ENCODE results near the gene CTSZ. TPM values are rescaled to one million over a fixed set of nuclear protein-coding genes. Genes with fewer than 3 reads are reported as not detected.
A peak's percentile ranks its signal among the peaks of the same experiment; 100 is the strongest.
"Not testable (repeated sequence)": the region's sequence is repeated elsewhere in the genome, so short reads cannot be mapped to it uniquely, and the experiment has no call there.

Gene CTSZ
- total RNA-seq, 2 donors from 2014 or later = 44.5 to 51.6 TPM

DNA sequence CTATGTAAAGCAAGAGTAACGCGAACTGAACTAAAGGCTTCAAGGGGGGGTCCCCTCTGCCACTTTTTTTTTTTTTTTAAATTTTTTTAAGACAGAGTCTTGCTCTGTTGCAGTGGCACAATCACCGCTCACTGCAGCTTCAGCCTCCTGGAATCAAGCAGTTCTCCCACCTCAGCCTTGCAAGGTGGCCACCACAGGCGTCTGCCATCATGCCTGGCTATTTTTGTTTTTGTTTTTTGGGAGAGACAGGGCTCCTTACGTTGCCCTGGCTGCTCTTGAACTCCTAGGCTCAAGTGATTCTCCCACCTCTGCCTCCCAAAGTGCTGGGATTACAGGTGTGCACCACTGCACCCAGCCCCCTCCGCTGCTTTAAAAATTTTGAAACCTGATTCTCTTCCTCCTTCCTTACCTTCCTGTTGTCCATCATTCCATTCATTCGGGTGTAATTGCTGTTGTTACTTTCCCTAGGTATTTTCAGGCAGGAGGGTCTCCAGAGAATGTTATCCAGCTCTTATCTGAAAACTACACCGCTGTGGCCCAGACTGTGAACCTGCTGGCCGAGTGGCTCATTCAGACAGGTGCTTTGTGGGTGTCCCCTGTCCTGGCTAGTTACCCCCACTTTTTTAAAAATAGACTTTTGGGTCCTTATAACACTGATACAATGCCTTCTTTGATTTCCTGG, 20.6 kb downstream of the CTSZ start:
- ATAC-seq (replicated peaks in 1 of 2) (no peak), DNase-seq (no peak)
- peaks cover 15 to 23% of the 10 kb centered on the region in 2 donors for H3K36me3 Mint-ChIP-seq (ENCODE audit: insufficient read depth in 2 of 2)
- H3K27me3 Mint-ChIP-seq (ENCODE audit: low read depth) = no peaks in the 10 kb centered on the region
- H3K4me1 Mint-ChIP-seq (ENCODE audit: low read depth) = peaks cover 54% of the 10 kb centered on the region
- H3K27ac Mint-ChIP-seq = peak overlapping the region; percentile 84
- H3K4me3 Mint-ChIP-seq = peak overlapping the region; percentile 57 to 73
- no peaks in the 10 kb centered on the region for H3K9me3 Mint-ChIP-seq

DNA sequence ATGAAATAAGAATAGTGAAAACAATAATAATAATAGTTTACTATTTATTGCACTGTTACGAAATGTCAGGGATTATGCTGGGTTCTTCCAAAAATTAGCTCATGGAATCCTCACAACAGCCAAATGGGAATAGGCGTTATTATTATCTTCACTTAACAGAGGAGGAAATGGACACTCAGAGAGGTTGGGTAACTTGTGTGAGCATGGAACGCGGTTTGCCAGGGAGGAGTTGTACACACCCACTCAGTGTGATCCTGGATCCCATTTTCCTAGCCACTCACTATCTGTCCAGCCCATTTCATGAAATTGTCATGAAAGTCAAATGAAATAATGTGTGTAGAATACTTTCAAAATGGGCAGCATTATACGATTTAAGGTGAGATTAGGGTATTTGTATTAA, 21.4 kb downstream of the CTSZ start:
- Mint-ChIP-seq H3K4me1 (ENCODE audit: low read depth) (peaks cover 54% of the 10 kb centered on the region), H3K4me3 (peak overlapping the region in 1 of 2 donors; percentile 7), H3K27me3 (ENCODE audit: low read depth) (no peaks in the 10 kb centered on the region), H3K27ac (no peak overlapping the region), H3K36me3 (ENCODE audit: insufficient read depth in 2 of 2) (peaks cover 15 to 21% of the 10 kb centered on the region in 2 donors), H3K9me3 (no peaks in the 10 kb centered on the region)
- no peak for ATAC-seq (replicated peaks in 1 of 2)
- no peak for DNase-seq

DNA sequence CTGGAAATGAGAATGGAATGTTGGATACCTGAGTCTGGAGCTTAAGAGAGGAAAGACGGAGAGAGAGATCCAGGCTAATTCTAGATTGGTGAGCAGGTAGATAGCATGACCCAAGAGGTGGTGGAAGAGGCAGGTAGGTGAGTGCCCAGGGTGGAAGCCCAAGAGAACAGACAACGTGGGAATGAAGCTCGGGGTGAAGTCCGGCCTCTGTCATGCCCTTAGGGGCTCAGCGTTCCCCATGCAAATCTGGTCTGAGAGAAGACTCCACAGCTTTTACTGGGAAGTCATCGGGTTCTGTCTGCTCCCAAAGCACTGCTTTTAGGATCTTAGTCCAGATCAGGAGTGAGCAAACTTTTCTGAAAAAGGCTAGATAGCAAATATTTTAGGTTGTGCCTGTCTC, 22.4 kb downstream of the CTSZ start:
- no peaks in the 10 kb centered on the region for H3K27me3 Mint-ChIP-seq (ENCODE audit: low read depth)
- no peaks in the 10 kb centered on the region for H3K9me3 Mint-ChIP-seq
- no peak for ATAC-seq (replicated peaks in 1 of 2)
- no peak for DNase-seq
- H3K27ac Mint-ChIP-seq = no peak overlapping the region
- H3K4me3 Mint-ChIP-seq = peak overlapping the region in 1 of 2 donors; percentile 25
- H3K4me1 Mint-ChIP-seq (ENCODE audit: low read depth) = peaks cover 54% of the 10 kb centered on the region
- H3K36me3 Mint-ChIP-seq (ENCODE audit: insufficient read depth in 2 of 2) = peaks cover 15 to 18% of the 10 kb centered on the region in 2 donors

DNA sequence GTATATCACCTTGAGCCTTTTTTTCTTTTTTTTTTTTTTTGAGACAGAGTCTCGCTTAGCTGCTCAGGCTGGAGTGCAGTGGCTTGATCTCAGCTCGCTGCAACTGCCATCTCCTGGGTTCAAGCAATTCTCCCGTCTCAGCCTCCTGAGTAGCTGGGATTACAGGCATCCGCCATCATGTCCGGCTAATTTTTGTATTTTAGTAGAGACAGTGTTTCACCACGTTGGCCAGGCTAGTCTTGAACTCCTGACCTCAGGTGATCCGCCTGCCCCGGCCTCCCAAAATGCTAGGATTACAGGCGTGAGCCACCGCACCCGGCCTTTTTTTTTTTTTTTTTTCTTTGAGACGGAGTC, 24.0 kb downstream of the CTSZ start:
- not testable (repeated sequence) for ATAC-seq (replicated peaks in 1 of 2); H3K9me3 Mint-ChIP-seq; H3K27me3 Mint-ChIP-seq (ENCODE audit: low read depth); H3K27ac Mint-ChIP-seq; DNase-seq
- Mint-ChIP-seq H3K4me3 (peak overlapping the region; percentile 74 to 86), H3K36me3 (ENCODE audit: insufficient read depth in 2 of 2) (peaks cover 10 to 11% of the 10 kb centered on the region in 2 donors), H3K4me1 (ENCODE audit: low read depth) (peaks cover 54% of the 10 kb centered on the region)

DNA sequence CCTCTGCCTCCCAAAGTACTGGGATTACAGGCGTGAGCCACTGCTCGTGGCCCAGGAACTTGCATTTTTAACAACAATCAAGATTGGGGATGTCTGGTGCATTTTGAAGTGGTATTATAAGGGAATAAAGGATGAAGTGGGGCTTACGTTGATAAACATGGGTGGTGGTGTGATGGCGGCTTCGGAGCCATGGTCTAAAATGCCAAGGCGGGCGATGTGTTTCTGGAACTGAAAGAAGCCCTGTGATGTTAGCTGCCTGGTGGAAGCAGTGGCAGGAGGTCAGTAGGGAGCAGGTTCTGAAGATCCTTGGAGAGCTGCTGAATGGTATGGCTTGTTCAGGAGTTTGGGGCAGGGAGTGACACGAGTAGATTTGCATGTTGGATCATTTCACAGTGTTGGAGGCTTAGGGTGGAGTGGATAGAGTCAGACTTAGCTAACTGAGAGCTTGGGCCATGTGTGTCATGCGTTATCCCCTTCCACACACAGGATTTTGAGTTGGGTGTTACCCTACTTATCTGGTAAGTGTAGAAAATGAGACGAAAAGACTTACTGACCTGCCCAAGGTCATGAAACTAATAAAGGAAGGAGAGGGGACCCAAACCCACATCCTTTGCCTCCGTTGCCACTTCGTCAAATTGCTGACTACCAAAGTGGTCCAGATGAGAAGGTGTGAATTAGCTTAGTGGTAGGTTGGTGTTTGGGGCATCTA, 24.5 kb downstream of the CTSZ start:
- Mint-ChIP-seq H3K9me3 (no peaks in the 10 kb centered on the region), H3K36me3 (ENCODE audit: insufficient read depth in 2 of 2) (peaks cover 5 to 11% of the 10 kb centered on the region in 2 donors), H3K4me3 (peak overlapping the region; percentile 74 to 86), H3K4me1 (ENCODE audit: low read depth) (peaks cover 53% of the 10 kb centered on the region), H3K27ac (peak overlapping the region; percentile 79), H3K27me3 (ENCODE audit: low read depth) (no peaks in the 10 kb centered on the region)
- no peak for DNase-seq
- peak in 1 of 2 donors; percentile 8 for ATAC-seq (replicated peaks in 1 of 2)

DNA sequence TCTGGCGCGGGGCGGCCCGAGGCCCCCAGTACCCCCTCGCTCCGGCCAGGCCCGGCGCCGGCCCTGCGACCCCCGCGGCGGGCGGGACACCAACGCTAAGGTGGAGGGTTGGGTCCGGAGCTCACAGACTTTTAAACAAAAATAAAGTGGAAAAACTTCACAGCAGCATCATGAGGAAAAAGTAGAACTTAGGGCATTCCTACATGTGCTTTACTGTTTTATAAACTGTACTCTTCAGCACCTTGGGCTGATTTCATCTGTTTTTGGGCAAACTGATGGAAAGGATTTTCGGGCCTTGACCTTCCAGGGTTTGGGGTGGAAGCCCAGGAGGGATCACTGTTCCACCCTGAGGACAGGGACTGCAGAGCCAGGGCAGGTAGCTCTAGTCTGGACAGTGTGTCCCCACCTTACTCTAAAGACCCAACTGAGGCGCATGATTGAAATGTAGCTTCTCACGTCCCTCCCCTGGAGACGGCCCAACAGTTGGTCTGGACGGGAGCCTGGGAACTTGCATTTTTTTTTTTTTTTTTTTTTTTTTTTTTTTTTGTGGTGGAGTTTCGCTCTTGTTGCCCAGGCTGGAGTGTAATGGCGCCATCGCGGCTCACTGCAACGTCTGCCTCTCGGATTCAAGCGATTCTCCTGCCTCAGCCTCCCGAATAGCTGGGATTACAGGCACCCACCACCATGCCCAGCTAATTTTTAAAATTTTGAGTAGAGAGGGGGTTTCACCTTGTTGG, 25.3 kb downstream of the CTSZ start:
- Mint-ChIP-seq H3K27me3 (ENCODE audit: low read depth) (no peaks in the 10 kb centered on the region), H3K9me3 (no peaks in the 10 kb centered on the region), H3K4me3 (peak overlapping the region; percentile 74 to 86), H3K27ac (peak overlapping the region; percentile 79), H3K4me1 (ENCODE audit: low read depth) (peaks cover 46% of the 10 kb centered on the region), H3K36me3 (ENCODE audit: insufficient read depth in 2 of 2) (peaks cover 3 to 5% of the 10 kb centered on the region in 2 donors)
- DNase-seq (no peak), ATAC-seq (replicated peaks in 1 of 2) (no peak)

DNA sequence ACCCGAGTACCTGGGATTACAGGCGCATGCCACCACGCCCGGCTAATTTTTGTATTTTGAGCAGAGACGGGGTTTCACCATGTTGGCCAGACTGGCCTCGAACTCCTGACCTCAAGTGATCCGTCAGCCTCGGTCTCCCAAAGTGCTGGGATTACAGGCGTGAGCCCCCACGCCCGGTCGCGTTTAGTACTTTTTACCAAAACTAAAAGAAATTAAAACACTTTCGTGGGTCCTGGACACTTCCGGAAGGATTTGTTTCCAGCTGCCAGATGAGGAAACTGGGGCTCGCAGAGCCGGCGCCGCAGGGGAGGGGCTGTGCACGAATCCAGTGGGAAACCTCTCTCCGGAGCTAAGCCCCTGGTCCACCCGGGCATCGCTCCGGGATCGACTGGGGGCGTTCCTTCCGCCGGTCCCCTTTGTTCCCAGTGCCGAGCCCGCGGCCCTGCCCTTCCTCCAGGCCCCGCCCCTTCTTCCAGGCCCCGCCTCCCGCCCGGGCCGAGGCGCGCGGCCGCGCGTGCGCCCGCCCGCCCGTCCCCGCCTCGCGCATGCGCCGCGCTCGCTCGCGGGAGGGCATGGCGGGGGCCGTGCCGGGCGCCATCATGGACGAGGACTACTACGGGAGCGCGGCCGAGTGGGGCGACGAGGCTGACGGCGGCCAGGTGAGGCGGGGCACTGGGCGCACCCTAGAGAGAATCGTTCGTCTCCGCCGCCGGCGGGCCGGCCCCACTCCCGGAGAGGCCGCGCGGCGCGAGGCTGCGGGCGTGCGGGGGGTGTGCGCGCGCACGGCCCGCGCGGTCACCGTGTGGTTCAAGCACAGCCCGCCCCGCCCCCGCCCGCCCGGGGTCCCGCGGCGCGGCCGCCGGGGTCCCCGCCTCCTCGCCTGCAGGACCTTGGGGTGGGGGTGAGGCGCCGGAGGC, 26.1 kb downstream of the CTSZ start, which contains the start of gene NELFCD:
TSS of gene NELFCD (plus strand) at position 546 of the 917 bp plus-strand sequence. CDS start at position 600, 54 bp downstream.
- peaks cover 0 to 7% of the 10 kb centered on the region in 2 donors for H3K36me3 Mint-ChIP-seq (ENCODE audit: insufficient read depth in 2 of 2)
- peak; percentile 86 to 90 for ATAC-seq (replicated peaks in 1 of 2)
- H3K27me3 Mint-ChIP-seq (ENCODE audit: low read depth) = no peaks in the 10 kb centered on the region
- peak within 1 kb of the TSS; percentile 76 to 86 for H3K4me3 Mint-ChIP-seq
- peak; percentile 89 to 94 for DNase-seq
- H3K4me1 Mint-ChIP-seq (ENCODE audit: low read depth) = peaks cover 48% of the 10 kb centered on the region
- peak within 1 kb of the TSS; percentile 79 for H3K27ac Mint-ChIP-seq
- H3K9me3 Mint-ChIP-seq = no peaks in the 10 kb centered on the region

DNA sequence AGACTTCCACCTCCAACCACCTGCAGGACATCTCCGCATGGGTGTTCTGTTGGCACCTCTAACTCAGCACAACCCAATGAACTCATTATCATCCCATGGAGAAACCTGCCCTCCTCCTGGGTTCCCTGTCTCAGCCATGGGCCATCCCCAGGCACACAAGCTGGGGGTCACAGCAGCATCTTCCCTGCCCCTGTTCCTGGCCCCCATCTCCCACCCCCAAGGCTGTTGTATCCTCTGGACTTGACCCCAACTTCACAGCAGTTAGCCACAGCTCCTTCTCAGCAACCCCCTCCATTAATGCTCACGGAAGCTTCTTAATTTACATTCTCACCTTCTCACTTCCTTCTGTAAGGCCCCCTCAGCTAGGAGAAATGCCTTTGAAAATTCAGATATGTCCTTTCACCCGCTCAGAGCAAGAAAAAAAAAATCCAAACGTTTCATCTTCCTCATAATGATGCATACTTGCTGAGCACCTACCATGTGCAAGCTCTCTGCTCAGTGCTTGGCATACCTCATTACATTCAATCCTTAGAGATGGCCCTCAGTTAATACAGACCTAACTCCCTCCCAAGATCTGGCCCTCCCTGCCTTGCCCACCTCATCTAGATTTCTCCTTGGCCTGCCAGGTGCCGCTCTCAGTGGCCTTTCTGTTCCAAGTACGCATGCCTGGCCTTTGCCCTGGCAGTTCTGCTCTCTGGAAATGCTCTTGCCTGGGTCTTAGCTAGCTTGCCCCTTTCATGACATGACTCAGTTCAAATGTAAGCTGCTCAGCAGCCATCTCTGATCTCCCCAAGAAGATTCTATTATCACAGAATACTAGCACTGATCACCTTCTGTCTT, 28.5 kb downstream of the CTSZ start:
- Mint-ChIP-seq H3K27me3 (ENCODE audit: low read depth) (no peaks in the 10 kb centered on the region), H3K4me3 (no peak overlapping the region), H3K9me3 (peaks cover 0 to 1% of the 10 kb centered on the region in 2 donors), H3K27ac (no peak overlapping the region), H3K4me1 (ENCODE audit: low read depth) (peaks cover 26% of the 10 kb centered on the region), H3K36me3 (ENCODE audit: insufficient read depth in 2 of 2) (peaks cover 1 to 9% of the 10 kb centered on the region in 2 donors)
- no peak for ATAC-seq (replicated peaks in 1 of 2)
- DNase-seq = no peak

DNA sequence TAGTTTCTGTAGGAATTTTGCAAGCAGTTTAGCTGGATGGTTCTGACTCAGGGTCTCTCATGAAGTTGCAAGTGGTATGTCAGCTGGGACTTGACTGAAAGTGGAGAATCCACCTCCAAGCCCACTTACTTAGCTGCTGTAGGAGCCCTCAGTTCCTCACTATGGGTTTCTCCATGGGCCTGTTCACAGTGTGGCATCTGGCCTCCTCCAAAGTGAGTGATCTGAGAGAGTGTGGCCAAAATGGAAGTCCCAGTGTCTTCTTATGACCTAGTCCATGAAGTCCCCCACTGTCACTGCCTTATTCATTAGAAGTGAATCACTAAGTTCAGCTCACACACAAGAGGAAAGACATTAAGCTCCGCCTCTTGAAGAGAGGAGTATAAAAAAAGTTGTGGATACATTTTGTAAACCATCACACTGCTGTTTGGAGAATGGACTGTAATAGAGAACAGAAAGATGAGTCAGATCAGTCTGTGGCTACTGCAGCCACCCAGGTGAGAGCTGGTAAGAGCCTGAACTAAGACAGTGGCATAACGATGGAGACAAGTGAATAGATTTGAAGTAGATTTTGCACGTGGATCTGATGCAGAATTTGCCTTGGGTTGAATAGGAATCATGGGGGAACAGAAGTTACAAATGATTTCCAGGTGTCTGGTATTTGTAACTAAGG, 30.9 kb downstream of the CTSZ start:
- DNase-seq = no peak
- Mint-ChIP-seq H3K9me3 (peaks cover 0 to 1% of the 10 kb centered on the region in 2 donors), H3K4me3 (no peak overlapping the region), H3K4me1 (ENCODE audit: low read depth) (peaks cover 11% of the 10 kb centered on the region), H3K36me3 (ENCODE audit: insufficient read depth in 2 of 2) (peaks cover 1 to 4% of the 10 kb centered on the region in 2 donors), H3K27ac (no peak overlapping the region), H3K27me3 (ENCODE audit: low read depth) (no peaks in the 10 kb centered on the region)
- peak in 1 of 2 donors; percentile 29 for ATAC-seq (replicated peaks in 1 of 2)

DNA sequence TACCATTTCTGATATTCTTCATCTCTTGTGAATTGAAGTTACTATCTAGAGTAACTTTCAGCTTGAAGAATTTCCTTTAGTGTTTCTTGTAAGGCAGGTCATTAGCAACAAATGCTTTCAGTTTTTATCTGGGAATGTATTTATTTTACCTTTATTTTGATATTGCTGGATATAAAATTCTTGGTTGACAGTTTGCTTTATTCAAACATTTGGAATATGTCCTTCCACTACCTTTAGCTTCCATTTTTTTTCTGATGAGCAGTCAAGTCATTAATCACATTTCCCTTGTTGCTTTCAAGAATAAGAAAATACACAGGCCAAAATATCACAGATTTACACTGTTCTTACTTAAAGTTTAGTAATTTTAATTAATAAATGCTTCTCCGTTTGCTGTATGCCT, 31.7 kb downstream of the CTSZ start:
- Mint-ChIP-seq H3K36me3 (ENCODE audit: insufficient read depth in 2 of 2) (peaks cover 1 to 4% of the 10 kb centered on the region in 2 donors), H3K4me1 (ENCODE audit: low read depth) (peaks cover 11% of the 10 kb centered on the region), H3K27ac (no peak overlapping the region), H3K4me3 (no peak overlapping the region), H3K27me3 (ENCODE audit: low read depth) (no peaks in the 10 kb centered on the region), H3K9me3 (peaks cover 0 to 1% of the 10 kb centered on the region in 2 donors)
- DNase-seq (no peak), ATAC-seq (replicated peaks in 1 of 2) (no peak)

DNA sequence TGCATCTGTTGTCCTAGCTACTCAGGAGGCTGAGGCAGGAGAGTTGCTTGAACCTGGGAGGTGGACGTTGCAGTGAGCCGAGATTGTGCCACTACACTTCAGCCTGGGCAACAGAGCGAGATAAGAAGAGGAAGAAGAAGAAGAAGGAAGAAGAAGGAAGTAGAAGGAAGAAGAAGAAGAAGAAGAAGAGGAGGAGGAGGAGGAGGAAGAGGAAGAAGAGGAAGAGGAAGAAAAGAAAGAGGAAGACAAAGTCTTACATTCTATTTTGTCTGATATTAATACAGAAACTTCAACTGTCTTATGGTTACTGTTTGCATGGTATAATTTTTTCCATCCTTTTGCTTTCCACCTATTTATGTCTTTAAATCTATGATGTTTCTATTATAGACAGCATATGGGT, 33.2 kb downstream of the CTSZ start:
- Mint-ChIP-seq H3K36me3 (ENCODE audit: insufficient read depth in 2 of 2) (peaks cover 4% of the 10 kb centered on the region in 2 donors), H3K4me1 (ENCODE audit: low read depth) (peaks cover 11% of the 10 kb centered on the region), H3K27ac (no peak overlapping the region), H3K9me3 (peaks cover 0 to 1% of the 10 kb centered on the region in 2 donors), H3K27me3 (ENCODE audit: low read depth) (peaks cover 10% of the 10 kb centered on the region), H3K4me3 (no peak overlapping the region)
- ATAC-seq (replicated peaks in 1 of 2) (no peak), DNase-seq (no peak)
